ENCODE measurements around the gene ALCAM.

The ALCAM gene

DNA sequence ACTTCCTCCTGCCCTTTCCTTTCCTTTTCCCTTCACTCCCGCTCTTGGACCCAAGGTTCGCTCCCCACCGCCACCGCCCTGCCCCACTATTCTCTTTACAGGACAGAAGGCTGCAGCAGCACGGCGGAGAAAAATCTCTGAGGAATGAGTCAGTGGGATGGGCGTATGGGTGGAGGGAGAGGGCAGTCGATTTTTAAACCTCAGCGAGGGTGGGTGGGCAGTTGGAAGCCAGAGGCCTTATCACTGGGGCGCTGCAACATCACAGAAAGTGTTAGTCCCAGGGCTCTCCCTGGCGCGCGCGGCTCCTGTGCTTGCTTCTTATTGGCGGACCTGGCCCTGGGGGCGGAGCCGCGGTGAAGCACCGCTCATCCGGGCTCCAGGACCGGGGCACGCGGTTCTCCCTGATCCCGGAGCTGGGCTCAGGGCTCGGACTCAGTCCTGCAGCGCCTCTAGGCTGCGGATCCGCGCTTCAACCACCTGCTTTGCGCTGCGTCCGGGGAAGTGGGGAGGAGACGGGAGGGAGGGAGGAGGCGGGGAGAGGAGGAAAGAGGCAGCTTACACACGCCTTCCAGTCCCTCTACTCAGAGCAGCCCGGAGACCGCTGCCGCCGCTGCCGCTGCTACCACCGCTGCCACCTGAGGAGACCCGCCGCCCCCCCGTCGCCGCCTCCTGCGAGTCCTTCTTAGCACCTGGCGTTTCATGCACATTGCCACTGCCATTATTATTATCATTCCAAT is at the start of gene ALCAM:
Gene ALCAM, plus strand, starts transcription at position 584 of the 737 bp plus-strand sequence.
- DNase-seq (ENCODE audit: low spot score): peak; percentile 64

GRCh38 chr3:105317841-105318240 is 48.9 kb upstream of the ALCAM start:
- no peak for DNase-seq (ENCODE audit: low spot score)

- DNase-seq (ENCODE audit: low spot score): no peak
Observed at GRCh38 chr3:105322570-105323273, 44.0 kb upstream of the ALCAM start.

DNA sequence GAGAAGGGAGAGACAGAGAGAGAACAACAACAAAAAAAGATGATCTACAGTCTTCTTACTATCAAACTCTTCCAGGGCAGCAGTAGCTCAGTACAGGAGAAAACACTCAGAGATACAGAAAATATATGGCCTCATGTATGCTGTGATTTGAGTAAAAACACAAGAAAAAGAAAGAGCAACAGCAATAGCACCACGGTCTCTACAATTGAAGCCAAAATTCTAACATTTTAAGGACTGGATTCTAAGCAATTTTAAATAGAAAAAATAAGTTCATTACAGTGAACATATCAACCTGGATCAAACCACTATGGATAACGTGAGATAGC is 43.5 kb upstream of the ALCAM start:
- DNase-seq (ENCODE audit: low spot score): no peak

- no peak for DNase-seq (ENCODE audit: low spot score)
Observed at GRCh38 chr3:105324951-105325350, 41.8 kb upstream of the ALCAM start.

DNA sequence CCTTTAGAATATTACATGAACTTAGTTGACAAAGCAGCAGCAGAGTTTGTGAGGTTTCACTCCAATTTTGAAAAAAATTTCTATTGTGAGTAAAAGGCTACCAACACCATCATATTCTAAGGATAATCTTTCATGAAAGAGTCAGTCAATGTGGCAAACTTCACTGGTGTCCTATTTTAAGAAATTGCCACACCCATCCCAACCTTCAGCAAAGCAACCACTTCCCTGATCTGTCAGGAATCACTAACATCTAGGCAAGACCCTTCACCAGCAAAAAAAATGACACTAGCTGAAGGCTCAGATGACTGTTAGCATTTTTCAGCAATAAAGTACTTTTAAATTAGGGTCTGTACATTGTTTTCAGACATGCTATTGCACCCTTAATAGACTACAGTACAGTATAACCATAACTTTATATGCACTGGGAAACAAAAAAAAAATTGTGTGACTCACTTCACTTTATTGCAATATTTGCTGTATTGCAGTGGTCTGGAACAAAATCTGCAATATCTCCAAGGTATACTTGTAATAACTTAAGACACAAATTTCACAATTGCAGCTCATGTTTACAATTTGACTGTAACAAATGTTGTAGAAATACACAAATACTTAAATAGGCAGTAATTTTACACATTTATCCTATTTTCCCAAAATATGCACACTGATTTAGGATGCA is 38.9 kb upstream of the ALCAM start:
- no peak for DNase-seq (ENCODE audit: low spot score)

DNA sequence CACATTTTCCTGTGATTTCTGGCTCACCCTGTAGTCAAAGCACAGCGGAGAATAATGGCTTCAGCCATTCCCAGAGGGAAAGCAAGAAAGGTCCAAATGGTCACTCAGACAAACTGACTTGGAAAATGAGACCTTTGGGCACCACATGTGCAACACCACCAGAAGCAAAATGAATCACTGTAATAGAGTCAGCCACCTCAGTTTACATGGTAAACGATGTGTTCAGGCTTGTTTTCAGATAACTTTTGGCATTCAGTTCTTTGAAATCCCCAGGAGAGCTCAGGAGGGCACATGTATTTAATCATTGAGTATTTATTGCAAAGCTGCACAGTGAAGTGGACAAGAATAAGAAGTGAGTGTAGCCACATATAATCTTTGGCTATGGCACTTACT is 38.4 kb upstream of the ALCAM start:
- DNase-seq (ENCODE audit: low spot score): no peak

- no peak for DNase-seq (ENCODE audit: low spot score)
Observed at GRCh38 chr3:105332961-105333360, 33.7 kb upstream of the ALCAM start.

- no peak for DNase-seq (ENCODE audit: low spot score)
Observed at GRCh38 chr3:105334138-105334882, 32.4 kb upstream of the ALCAM start.

GRCh38 chr3:105339946-105340345 is 26.8 kb upstream of the ALCAM start:
- DNase-seq (ENCODE audit: low spot score): no peak

DNA sequence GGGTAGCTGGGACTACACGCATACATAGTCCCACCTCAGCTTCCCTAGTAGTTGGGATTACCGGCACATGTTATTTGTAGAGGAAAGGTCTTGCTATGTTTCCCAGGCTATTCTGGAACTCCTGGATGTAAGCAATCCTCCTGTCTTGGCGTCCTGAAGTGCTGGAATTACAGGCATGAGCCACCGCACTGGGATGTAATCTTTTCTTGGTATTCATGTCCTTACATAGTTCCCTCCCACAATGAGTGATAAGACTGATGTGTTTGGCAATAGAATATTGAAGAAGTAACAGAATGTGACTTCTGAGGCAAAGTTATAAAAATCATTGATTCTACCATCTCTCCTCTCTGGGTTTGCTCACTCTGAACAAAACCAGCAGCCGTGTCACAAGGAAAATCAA is 22.7 kb upstream of the ALCAM start:
- DNase-seq (ENCODE audit: low spot score): no peak

DNA sequence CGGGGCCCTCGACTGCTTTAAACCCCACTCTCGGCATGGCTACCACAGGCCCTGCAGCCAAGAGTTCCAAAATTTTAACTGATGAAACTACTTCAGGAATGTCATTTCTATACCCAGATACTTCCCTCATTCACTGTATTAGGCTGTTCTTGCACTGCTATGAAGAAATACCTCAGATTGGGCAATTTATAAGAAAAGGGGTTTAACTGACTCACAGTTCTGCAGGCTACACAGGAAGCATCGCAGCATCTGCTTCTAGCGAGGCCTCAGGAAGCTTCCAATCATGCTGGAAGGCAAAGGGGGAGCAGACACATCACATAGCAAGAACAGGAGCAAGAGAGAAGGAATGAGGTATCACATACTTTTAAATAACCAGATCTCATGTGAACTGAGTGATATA is 21.6 kb upstream of the ALCAM start:
- DNase-seq (ENCODE audit: low spot score): no peak

DNA sequence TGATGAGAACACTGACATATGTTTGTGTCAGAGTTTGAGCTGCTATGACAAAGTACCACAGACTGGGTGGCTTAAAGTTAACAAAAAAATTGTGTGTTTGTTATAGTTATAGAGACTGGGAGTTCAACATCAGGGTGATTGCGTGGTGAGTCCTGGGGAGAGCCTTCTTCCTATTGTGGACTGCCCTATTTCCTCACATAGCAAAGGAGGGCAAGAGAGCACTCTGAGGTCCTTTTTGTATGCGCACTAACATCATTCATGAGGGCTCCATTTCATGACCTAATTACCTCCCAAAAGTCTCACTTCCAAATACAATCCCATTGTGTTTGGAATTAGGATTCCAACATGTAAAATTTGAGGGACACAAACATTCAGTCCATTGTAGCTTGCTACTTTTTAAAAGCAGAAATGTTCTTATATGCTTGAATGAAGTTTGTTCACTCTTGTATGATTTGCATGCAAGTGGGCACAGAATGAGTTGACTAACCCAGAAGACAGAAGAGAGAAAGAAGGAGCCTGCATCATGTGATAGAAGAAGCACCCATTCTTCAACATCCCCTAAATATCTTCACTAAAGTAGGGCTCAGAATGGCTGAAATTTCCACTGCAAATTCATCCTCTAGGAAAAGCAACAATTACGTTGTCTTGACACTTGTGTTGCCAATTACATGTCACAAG is 18.9 kb upstream of the ALCAM start:
- no peak for DNase-seq (ENCODE audit: low spot score)

GRCh38 chr3:105348307-105348706 is 18.4 kb upstream of the ALCAM start:
- DNase-seq (ENCODE audit: low spot score): no peak

DNA sequence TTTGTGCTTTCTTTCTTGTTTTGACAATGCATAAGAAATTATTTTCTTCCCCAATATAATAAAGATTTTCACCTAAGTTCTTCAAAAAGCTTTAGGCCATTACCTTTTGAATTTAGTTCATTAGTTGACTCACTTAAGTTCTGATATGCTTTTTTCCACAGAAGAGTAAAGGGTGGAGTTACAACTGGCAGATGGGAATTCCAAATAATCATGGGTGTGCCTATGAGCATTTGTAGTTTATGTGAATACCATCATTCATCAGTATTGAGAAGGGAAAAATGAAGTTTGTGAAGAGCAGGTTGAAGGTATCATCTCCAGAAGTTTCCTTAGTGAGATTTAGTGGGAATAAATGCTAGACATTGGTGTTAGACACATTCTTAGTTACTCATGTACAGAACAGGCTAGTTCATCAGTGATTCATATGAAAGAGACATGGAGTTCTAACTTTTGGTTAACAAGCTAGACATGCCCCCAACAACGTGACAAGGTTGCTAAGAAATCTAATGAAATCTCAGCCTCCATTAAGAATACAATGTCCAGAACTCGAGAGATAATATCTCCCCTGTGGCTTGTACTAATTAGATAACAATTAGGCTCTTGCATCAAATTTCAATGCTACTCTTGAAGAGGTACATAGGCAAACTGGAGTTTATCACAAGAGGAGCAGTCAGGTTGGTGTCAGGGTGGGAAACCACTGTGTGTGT is 16.9 kb upstream of the ALCAM start:
- no peak for DNase-seq (ENCODE audit: low spot score)

- DNase-seq (ENCODE audit: low spot score): no peak
Observed at GRCh38 chr3:105351821-105352220, 14.9 kb upstream of the ALCAM start.

DNA sequence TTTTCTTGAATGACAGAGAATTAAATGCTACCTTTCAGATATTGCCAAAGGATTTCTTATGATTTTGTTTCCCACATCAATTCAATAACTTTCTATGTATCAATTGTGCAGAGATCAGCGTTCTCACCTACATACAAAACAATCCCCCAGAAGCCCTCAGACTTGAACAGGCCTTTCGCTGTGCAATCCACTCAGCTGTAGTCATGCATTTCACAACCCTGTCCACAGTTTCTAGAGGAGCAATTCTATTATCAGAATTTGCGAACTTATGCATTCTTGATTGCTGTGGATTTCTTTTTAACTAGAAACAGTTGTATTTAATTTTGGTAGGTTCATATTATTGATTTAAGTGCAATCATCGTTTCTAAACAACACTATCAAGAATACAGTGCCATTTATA is 13.7 kb upstream of the ALCAM start:
- DNase-seq (ENCODE audit: low spot score): no peak

DNA sequence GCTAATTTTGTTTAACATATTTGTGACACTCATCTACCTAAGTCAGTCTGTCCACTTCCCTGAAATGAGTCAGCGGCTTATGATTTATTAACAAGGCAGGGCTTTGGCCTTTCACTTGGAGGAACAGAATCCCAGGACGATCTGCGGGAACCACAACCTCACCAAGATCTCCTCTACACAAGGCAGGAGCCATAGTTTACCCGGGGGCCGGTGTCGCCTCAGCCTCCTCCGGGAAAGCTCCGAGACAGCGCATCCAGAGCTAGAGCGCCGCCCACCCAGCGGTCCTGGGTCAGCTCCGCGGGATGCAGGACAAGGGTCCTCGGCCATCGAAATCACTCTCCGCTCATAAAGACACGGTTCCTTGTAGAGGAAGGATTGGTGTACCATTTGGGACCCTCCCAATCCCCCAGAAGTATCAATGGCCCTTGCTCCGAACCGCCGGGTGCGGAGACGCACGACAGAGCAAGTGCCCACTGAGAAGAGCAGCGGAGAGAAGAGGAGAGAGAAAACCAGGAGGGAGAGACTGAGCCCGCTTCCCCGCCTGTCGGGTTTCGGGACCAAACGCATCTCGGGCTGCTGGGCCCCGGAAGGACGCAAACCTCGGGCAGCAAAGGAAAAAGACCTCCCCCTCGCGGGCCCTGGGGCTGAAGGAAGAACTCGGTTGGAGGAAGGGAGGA is 13.1 kb upstream of the ALCAM start:
- no peak for DNase-seq (ENCODE audit: low spot score)

DNA sequence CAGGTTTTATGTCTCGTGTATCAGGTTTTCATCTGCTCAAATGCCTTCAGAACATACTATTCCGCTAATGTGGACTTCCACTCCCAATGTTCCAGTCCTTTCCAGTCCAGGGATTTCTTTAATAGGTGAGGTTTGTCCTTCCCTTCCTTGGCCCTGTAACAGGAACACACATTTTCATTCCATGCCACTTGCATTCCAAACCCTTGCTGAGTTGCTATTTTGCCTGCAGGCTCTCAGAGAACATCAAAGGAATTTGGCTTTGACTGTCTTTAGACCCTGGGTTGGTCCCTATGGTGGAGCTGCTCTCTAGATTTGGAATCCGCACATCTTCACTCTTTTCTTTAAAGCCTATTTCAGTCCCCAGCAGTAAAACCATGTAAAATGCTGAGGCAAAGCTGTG is 12.3 kb upstream of the ALCAM start:
- no peak for DNase-seq (ENCODE audit: low spot score)

- DNase-seq (ENCODE audit: low spot score): no peak
Observed at GRCh38 chr3:105355408-105356061, 11.2 kb upstream of the ALCAM start.

Data from cerebellar cortex (tissue), 1 donor.